C4-2B (cell line): ENCODE data around the gene C1QTNF1.

Source experiments
- H3K27ac ChIP-seq: fragments of 450-650 bp; 2 replicates; pipeline ENCODE4 v1.5.1; 2017
- CTCF ChIP-seq: fragments of 450-650 bp; conservative IDR thresholded peaks from 2 replicates; pipeline ENCODE4 v1.5.1; 2017; ENCODE audit warnings: mild to moderate bottlenecking
- ZFX ChIP-seq: fragments of 450-650 bp; IDR thresholded peaks from 2 replicates; pipeline ENCODE4 v1.6.1; 2017

Gene C1QTNF1

GRCh38 chr17:79003661-79004411 is 20.1 kb upstream of the C1QTNF1 start:
- peak overlapping the region; percentile 89 for H3K27ac ChIP-seq
- TF ChIP-seq CTCF, result no peak
- no peak for TF ChIP-seq ZFX

DNA sequence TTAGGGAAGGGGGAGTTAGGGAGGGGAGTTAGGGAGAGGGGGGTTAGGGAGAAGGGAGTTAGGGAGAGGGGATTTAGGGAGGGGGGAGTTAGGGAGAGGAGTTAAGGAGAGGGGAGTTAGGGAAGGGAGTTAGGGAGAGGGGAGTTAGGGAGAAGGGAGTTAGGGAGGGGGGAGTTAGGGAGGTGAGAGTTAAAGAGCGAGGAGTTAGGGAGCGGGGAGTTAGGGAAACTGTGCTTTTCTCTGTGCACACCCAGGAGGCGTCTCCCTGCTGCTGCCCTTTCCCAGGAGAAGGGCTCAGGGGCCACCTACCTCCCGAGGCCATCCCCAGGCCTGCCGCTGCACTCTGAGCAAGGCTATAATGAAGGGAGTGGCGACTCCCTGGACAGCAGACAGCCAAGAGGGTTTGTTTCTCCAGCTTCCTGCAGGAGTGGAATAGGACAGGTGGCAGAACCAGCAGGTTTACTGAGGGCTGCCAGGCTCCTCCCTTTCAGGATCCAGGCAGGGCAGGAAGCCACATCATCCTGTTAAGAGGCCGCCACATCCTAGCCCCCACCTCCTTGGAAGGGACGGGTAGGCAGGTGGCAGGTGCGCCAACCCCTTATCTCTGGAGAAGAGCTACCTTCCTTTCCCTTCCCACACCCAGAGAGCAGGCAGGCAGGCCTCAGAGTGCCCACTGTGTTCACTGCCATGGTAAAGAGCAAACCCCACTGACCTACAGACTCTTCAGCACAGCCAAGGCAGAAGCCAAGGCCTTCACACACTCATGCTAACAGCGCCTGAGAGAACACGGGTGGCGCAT is 18.7 kb upstream of the C1QTNF1 start:
- TF ChIP-seq ZFX, result peak; percentile 63; the same call in 1 of the 2 replicates
- no peak for TF ChIP-seq CTCF
- H3K27ac ChIP-seq, result peak overlapping the region; percentile 98

GRCh38 chr17:79006046-79006445 is 17.9 kb upstream of the C1QTNF1 start:
- H3K27ac ChIP-seq, result peak overlapping the region; percentile 98
- no peak for TF ChIP-seq ZFX
- no peak for TF ChIP-seq CTCF

- TF ChIP-seq CTCF, result no peak
- no peak for TF ChIP-seq ZFX
- H3K27ac ChIP-seq, result peak overlapping the region; percentile 98
Observed at GRCh38 chr17:79006794-79007503, 17.0 kb upstream of the C1QTNF1 start.

GRCh38 chr17:79007504-79008381 is 16.2 kb upstream of the C1QTNF1 start:
- H3K27ac ChIP-seq, result peak overlapping the region; percentile 98
- TF ChIP-seq ZFX, result no peak
- no peak for TF ChIP-seq CTCF

DNA sequence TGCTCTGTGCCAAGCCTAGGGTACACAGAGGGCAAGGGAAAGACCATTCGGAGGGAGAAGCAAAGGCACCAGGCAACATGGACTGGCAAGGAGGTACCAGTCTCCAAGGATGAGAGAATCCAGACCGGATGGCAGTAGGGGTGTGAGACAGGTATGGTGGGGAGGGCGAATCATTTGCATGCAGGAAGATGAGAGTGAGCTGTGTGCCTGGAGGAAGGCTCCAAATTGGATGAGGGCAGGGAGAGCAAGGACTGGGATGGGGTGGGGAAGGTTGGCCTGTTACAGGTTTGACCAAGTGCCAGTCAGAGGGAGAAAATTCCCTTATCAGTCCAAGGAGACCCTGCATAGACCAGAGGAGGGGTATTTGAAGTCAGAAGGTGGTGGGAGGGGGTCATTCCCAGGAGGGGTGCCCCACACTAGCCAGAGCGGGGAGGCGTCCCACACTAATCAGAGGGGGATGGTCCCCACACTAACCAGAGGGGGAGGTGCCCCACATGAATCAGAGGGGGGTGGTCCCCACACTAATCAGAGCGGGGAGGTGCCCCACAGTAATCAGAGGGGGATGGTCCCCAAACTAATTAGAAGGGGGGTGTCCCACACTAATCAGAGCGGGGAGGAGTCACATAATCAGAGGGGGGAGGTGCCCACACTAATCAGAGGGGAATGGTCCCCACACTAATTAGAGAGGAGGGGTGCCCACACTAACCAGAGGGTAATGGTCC is 15.1 kb upstream of the C1QTNF1 start:
- TF ChIP-seq ZFX (no peak), CTCF (no peak)
- H3K27ac ChIP-seq, result peak overlapping the region; percentile 98
